GM19238 (cell line): ENCODE results near the gene CHADL.
"Not testable (repeated sequence)": the region's sequence is repeated elsewhere in the genome, so short reads cannot be mapped to it uniquely, and the experiment has no call there.

Experiments used
- DNase-seq: peaks from one replicate; pipeline ENCODE4 v3.0.0; 2011; ENCODE audit warnings: low spot score; ENCODE audit not compliant: insufficient read length

Gene CHADL

GRCh38 chr22:41184679-41185078 lies 56.1 kb downstream of the CHADL start:
- no peak for DNase-seq

GRCh38 chr22:41181349-41182241 lies 59.1 kb downstream of the CHADL start:
- DNase-seq, result no peak

- DNase-seq, result no peak
These were observed 59.8 kb downstream of the CHADL start for GRCh38 chr22:41180926-41181325.

- DNase-seq, result not testable (repeated sequence)
These were observed 60.4 kb downstream of the CHADL start for GRCh38 chr22:41180362-41180761.
